HPDE6-E6E7 (cell line): ENCODE data around the gene SYT1.
A peak's percentile ranks its signal among the peaks of the same experiment; 100 is the strongest.
"Not testable (repeated sequence)": the region's sequence is repeated elsewhere in the genome, so short reads cannot be mapped to it uniquely, and the experiment has no call there.

Experiments
- DNase-seq: peaks from one replicate; pipeline ENCODE4 v3.0.0; 2011; ENCODE audit warnings: missing footprints; ENCODE audit errors: extremely low spot score

The SYT1 gene

GRCh38 chr12:79400481-79400880 lies 535.9 kb downstream of the SYT1 start:
- DNase-seq: no peak

- DNase-seq: no peak
Measured at GRCh38 chr12:79402606-79403005, 538.0 kb downstream of the SYT1 start.

- DNase-seq: no peak
Measured at GRCh38 chr12:79406993-79407392, 542.4 kb downstream of the SYT1 start.

- DNase-seq: peak; percentile 66
Measured at GRCh38 chr12:79407671-79408622, 543.4 kb downstream of the SYT1 start.

GRCh38 chr12:79408689-79409088 lies 544.1 kb downstream of the SYT1 start:
- DNase-seq: no peak

GRCh38 chr12:79409562-79409961 lies 545.0 kb downstream of the SYT1 start:
- DNase-seq: no peak

GRCh38 chr12:79411791-79412190 lies 547.2 kb downstream of the SYT1 start:
- no peak for DNase-seq

GRCh38 chr12:79413796-79414195 lies 549.2 kb downstream of the SYT1 start:
- no peak for DNase-seq

GRCh38 chr12:79414252-79414651 lies 549.7 kb downstream of the SYT1 start:
- no peak for DNase-seq

- DNase-seq: no peak
Measured at GRCh38 chr12:79415321-79415720, 550.7 kb downstream of the SYT1 start.

GRCh38 chr12:79415746-79416435 lies 551.3 kb downstream of the SYT1 start:
- peak; percentile 17 for DNase-seq

- DNase-seq: no peak
Measured at GRCh38 chr12:79420146-79420618, 555.6 kb downstream of the SYT1 start.

GRCh38 chr12:79421236-79421740 lies 556.7 kb downstream of the SYT1 start:
- no peak for DNase-seq

GRCh38 chr12:79422060-79422812 lies 557.7 kb downstream of the SYT1 start:
- no peak for DNase-seq

- no peak for DNase-seq
Measured at GRCh38 chr12:79423560-79423959, 559.0 kb downstream of the SYT1 start.

- peak; percentile 55 for DNase-seq
Measured at GRCh38 chr12:79424109-79424721, 559.6 kb downstream of the SYT1 start.

GRCh38 chr12:79426121-79426520 lies 561.5 kb downstream of the SYT1 start:
- no peak for DNase-seq

- not testable (repeated sequence) for DNase-seq
Measured at GRCh38 chr12:79426744-79427143, 562.2 kb downstream of the SYT1 start.

GRCh38 chr12:79433465-79434072 lies 569.0 kb downstream of the SYT1 start:
- no peak for DNase-seq

- no peak for DNase-seq
Measured at GRCh38 chr12:79434561-79434960, 570.0 kb downstream of the SYT1 start.

- DNase-seq: no peak
Measured at GRCh38 chr12:79435742-79436141, 571.2 kb downstream of the SYT1 start.
